Measurements from ENCODE around the gene KCNJ15. TPM values are rescaled to one million over a fixed set of nuclear protein-coding genes. Genes with fewer than 3 reads are reported as not detected.

The KCNJ15 gene
- total RNA-seq, 1 experiment from 2014 or later, result 0.16 TPM

DNA sequence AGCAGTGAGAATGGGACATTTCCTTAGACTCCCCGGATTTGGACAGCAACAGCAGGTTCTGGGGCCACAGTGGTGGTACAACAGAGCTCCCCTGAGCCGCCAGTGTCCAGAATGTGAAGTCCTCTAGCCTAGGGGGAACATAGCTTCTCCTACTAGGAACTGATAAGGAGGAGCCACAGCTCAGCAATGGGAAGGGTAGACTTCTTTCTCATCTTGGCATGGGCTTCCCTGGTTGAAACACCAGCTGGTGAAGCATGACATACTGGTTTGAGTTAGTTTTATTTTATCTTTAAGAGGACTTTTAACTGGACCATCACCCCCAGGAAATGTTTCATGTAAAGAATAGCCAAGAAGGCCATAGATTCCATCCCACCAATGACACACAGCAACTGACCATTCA is 68.4 kb downstream of the KCNJ15 start:
- no peak for DNase-seq (ENCODE audit: low spot score)

DNA sequence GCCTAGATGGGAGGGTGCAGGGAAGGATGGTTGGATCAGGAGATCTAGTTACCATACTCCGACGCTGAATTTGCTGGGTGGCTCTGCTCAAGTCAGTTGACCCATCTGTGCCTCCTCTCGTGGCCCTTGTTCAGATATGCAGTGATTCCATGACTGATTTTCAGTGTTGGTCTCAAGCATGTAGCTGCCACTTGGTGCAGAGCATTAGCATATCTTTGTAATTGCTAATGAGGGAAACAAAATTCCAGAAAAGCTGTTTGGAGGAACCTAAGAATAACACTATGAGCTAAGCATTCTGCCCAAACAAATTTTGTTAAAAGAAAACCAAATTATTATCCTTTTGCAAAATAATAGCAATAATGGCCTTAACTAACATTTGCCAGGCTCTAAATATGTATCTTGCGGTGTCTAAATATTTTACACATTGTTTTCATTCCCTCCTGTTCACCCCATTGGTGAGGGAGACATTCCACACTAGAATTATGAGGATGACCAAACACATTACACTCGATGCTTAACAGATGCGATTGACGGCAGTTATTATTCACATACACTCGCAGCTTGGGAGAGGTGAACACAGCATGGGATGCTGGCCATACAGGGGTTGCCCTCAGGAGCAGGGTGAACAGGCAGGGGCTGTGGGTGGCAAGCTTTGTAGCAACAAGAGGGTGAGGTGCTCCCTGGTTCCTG is 69.1 kb downstream of the KCNJ15 start:
- no peak for DNase-seq (ENCODE audit: low spot score)

DNA sequence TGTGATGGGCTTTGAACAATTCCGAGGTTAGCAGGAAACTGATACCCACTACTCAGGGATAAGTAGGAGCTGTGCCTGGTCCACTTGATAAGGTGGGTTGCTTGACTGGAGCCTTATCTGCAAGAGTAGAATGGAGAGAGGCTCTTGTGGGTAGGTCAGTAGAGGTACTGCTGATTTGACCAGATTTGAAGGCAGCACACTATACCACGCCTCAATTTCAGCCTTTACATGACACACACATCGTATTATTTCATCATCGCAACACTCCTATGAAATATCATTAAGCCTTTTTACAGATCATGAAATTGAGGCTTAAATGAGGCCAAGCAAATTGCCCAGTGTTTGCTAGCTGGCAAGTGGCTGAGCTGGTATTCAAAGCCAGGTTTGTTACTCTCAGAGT is 69.6 kb downstream of the KCNJ15 start:
- DNase-seq (ENCODE audit: low spot score), result no peak

DNA sequence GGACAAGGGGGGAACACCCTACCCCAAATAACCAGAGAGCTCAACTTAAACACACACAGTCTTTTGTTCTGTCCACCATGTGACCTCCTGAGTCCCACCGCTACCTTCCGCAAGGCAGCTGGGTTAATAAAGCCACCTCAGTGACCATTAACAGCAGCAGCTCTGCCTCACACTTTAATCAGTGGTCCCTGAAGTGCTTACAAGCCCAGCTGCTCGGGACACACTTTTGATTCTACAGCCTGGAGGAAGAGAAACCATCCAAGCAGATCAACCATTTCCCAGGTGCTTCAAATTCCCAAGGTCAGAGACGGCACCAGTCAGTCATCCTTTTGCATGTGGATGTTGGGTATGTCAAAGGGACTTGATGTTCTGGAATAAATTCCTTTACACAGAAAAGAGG is 70.1 kb downstream of the KCNJ15 start:
- no peak for DNase-seq (ENCODE audit: low spot score)

DNA sequence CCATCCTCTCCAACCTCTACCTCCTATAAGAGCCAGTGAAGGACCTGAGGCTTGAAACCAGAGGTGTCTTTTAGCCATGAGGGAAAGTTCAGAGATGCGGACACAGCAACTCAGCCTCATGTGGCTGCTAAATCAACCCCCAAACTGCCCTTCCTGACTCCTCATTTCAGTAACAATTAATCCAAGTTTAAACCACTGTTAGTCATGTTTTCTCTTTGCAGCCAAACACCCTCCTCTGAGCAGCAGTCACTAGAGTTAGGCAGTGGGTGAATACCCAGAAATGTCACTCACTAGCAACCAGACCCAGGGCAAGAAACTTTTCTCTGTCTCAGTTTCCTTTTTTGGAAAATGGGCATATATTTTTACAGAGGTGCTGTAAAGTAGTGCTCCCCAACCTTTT is 71.2 kb downstream of the KCNJ15 start:
- DNase-seq (ENCODE audit: low spot score), result no peak

DNA sequence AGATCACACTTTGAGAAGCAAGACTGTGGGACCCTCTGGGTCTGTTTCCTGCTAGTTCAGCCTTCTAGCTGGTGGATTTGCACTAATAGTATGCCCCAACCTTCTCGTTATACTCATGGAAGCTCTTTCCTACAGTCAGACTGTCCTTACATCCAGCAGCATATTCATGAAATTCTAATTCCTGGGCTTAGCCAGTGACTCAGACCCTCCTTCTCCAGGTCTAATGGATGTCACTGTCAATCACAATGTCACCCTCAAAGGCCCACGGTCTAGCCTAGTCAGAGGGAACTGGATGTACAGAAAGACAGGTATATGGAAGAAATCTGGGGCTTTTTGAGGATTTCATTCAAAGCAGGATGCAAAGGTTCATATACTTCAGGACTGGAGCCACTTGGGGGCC is 72.4 kb downstream of the KCNJ15 start:
- DNase-seq (ENCODE audit: low spot score), result no peak

DNA sequence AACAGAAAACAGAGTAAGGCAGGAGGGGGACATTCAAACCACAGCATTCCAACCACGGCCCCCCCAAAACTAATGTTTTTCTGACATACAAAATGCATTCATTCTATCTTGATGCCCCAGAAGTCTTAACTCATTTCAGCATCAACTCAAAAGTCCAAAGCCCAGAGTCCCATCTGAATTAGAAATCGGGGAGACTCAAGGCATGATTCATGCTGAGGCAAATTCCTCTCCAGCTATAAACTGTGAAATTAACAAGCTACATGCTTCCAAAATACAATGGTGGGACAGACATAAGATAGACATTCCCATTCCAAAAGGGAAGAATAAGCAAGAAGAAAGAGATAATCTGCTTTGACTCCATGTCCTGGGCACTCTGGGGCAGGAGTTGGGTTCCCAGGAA is 73.9 kb downstream of the KCNJ15 start:
- DNase-seq (ENCODE audit: low spot score), result no peak

DNA sequence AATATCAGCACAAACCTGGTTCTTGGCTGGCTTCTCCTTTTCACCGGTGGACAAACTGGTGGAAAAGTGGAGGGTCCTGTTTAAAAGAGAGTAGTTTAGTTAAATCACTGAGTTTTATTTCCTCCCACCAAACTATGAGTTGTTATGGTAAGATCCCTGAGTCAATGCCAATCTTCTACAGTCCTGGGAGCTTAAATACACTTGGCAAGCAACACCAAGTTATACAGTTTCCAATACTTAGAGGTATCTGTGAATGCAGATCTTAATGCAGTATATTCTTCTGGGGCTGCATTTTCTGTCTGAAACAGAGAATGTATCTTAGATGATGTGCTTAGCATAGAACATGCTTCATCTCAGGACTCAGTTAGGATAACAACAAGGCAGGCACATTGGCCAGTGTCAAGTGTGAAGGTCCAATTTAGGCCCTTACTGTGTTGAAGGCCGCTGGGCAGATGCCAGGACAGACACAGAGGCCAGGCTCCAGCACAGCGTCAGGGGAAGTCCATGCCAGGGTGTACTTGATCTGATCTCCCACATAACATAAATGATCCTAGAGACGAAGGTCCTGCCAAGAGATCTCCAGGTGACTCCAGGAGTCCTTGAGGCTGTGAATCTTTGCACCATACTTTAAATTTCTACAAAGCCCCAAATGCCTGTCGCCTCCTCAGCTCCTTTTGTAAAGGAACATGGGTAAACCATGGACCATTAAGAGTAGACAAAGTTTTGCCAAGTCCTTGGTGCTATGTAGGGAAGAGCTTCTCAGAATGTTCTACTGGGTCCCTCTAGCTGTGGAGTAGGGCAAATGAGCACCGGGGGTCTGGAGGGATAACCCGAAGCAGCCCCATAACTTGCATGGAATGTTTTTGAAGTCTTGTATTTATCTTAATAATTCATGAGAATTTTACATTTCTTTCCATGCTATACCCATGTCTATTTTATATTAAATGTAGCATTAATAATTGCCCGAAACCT is 76.8 kb downstream of the KCNJ15 start:
- no peak for DNase-seq (ENCODE audit: low spot score)

DNA sequence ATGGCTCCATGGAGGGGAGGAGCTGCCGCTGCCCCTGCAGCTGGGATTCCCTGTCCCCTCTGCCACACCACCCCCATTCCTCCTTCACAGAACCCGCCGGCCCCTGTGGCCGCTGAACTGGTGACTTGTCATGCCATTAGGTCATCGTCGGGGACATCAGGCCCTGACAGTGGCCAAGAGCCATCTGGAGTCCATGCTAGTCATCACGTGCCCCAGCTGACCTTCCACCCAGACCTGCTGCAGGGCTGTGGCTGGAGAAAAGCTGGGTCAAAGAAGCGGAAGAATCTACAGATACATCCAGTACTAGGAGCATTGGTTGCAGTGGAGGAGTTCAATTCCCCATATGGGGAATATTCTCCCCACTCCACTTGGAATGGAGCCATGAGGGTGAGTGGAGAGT is 78.1 kb downstream of the KCNJ15 start:
- DNase-seq (ENCODE audit: low spot score), result no peak

DNA sequence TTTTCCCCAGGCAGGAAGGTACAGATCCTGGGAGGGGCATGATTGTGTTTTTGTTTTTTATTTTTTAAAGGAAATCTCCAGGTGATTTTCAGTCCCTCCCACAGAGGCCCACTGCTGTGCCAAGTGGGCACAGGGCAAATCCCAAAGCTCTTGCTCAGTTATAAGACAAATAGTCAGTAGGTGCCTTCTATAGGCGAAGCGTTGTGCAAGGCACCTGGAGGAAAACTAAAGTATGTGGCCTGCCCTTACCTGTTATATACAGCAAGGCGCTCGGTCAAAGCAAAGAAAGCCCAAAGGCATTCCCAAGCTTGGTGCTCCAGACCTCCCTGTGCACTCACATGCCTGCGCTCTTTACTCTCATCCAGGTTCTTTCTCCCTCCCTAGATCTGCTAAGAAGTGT is 81.0 kb downstream of the KCNJ15 start:
- DNase-seq (ENCODE audit: low spot score), result no peak

DNA sequence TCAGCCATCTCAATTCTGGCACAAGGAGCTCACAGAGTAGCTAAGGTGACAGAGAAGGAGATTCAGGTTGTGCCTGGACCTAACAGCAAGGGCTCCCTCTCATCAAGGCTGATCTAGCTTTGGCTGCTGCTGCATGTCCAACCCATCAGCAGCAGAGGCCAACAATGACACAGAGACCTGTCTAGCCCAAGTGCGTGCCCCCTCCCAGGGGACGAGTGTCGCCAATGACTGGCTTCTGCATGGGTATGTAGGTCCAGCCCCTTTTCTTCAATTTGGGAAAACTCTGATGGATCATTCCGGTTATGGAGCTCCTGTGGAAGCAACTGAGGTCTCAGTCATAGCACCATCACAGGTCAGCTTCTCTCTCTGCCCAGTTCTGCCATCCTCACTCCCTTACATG is 83.3 kb downstream of the KCNJ15 start:
- DNase-seq (ENCODE audit: low spot score), result no peak

DNA sequence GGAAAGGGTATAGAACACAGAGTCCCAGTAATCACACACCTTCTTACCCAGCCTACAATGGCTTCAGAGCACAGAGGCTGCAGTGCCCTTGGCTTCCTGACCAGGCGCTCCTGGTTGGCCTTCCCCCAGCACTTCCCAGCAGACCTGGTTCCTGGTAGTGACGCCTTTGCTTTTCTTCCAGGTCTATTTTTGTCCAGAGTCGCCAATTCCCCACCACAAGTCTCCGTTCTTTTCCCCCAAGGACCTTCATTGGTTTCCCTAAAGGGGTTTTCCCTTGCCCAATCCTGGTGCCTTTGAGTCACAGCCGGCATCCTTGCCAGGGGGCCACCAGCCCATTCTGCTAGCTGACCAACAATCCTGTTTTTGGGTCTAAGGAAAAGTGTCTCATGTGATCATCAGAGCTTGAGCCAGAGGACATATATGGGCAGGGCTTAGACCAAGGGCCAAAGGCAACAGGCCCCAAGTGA is 84.8 kb downstream of the KCNJ15 start:
- DNase-seq (ENCODE audit: low spot score), result no peak

DNA sequence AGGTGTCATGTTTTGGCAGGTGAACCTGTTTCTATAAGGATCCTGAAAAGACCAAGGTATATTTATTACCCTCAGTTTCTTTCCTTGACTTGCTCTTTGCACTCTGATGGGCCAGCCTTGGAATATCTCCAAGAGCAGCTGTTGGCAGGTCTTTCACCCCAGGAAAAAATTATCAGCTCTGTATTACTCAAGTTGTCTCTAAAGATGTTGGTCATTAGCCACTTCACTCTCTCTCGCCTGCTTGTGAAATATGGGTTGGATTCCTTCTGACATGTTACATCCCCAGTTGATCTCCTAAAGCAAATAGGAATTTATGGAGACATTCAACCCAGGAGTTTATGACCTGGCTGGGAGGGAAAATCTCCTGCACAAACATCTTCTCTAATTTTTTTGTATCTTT is 85.9 kb downstream of the KCNJ15 start:
- DNase-seq (ENCODE audit: low spot score), result no peak

DNA sequence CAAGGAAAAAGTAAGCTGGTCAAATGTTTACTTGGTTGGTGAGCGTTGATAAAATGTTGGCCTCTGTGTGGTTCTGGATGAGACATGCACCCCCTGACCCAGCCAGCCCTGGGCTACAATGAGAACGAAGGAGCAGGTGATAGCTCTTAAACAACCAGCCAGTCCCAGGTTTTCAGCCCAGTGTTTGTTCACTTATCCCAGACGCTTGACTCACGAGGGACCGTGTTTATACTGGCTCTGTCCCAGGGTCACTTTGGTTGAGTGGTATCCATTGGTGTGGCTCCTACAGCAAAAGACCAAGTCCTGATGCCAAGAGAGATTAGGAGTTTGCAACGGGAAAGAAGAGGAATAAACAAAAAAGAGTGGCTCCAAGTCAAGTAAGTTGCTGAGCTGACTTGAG is 86.9 kb downstream of the KCNJ15 start:
- DNase-seq (ENCODE audit: low spot score), result peak; percentile 86

DNA sequence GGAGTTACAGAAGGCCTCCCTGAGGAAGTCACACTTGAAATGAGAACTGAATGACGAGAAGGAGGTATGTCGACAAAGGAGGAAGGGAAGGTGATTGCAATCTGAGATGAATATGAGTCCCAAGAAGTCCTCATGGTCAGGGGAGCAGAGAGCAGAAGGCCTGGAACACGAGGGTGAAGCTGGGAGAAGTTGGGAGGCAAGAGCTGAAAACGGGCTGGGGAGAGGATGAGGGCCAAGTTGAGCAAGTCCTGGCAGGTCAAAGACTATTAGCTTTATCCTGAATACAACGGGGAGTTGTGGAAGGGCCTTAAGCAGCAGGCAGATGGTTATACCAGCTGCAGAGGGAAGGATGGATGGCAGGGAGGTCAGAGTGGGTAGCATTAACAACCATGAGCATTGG is 89.5 kb downstream of the KCNJ15 start:
- no peak for DNase-seq (ENCODE audit: low spot score)

DNA sequence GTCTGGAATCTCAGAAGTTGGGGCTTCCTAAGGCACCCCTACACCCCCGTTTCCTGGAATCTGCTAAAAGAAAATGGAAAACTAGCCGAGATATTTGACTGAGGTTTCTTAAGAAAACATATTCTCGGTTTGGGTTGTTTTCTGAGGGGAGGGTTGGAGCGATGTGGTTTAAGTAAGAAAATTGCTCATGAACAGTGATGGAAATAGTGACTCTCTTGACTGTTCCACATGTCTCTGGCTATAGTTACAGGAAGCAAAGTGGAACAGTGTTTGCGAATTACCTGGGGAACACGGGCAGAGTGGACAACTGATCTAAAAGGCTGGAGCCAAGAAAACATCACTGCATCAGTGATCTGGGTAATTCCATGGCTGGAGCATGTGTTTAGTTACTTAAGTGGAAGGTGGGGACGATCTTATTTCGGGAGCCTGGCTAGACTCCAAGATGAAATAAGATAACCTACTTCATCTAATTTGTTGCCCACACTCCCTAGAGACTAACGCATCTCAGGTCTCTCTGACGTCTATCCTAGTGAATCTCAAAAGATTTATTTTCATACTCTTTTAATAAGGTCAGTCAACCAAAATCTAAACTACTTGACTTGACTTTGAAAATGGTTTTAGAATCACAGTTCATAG is 92.4 kb downstream of the KCNJ15 start:
- peak; percentile 31 for DNase-seq (ENCODE audit: low spot score)

DNA sequence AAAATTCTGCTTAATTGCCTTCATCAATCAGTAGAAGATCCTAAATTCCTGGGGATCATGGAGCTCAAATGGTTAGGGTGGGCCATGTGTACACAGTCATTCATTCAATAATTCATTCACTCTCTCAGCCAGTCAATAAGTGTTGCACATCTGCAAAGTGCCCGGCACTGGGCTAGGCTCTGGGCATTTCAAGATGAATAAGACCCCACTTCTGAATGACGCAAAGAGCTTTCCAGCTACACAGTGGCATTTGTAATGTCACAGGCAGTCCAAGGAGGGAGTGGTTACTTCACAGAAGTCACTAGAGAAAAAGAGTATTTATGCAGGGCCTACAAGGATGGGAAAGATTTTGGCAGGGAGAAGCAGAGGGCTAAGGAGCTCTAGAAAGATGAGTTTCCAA is 93.2 kb downstream of the KCNJ15 start:
- no peak for DNase-seq (ENCODE audit: low spot score)

DNA sequence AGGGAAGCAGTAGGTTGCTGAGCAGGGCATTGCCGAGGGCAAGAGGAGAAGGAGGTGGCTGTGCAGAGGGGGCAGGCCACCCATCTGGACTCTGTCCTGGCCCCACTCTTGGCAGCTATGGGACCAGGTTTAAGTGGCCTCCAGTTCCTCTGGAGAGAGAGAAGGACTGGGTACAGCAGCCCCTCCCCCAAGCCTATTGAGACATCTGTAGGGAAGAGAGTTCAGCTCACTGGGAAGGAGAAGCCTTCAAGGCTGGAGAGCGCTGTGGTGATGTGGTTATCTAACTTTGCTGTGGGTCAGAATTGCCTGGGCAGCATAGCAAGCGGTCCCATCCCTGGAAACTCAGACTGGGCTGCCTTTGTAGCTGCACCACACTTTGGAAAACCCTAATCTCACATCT is 93.9 kb downstream of the KCNJ15 start:
- DNase-seq (ENCODE audit: low spot score), result no peak

DNA sequence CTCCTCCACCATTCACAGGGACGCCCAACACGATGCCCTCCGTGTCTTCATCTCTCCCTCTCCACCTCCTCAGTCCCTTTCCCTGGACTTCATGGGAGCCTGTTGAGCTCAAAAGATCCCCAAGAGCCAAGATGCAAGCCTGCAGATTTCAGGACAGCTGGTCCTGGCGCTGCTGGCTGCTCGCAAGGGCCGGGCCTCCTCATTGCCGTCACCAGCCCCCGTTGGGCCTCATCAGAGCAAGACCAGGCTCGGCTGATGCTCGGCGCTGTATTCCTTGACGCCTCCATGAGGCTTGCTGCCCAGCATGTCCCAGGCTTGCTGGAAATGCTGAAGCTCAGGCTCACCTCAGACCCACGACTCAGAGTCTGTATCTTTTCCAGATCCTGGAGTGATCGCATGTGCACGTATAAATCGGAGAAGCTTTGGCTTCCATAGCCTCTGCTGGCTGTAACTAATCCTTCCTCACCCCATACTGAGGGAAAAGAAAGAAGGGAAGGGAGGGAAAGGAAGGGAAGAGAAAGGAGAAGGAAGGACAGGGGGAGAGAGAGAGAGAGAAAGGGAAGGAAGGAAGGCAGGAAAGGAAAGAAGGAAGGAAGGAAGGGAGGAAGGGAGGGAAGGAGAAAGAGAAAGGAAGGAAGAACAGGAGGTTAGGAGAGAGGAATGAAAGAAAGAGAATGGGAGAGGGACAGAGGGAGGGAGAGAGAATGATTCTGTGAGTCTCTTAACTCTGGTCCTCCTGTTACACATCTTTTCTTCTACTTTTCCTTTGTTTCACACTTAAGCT is 94.6 kb downstream of the KCNJ15 start:
- no peak for DNase-seq (ENCODE audit: low spot score)

DNA sequence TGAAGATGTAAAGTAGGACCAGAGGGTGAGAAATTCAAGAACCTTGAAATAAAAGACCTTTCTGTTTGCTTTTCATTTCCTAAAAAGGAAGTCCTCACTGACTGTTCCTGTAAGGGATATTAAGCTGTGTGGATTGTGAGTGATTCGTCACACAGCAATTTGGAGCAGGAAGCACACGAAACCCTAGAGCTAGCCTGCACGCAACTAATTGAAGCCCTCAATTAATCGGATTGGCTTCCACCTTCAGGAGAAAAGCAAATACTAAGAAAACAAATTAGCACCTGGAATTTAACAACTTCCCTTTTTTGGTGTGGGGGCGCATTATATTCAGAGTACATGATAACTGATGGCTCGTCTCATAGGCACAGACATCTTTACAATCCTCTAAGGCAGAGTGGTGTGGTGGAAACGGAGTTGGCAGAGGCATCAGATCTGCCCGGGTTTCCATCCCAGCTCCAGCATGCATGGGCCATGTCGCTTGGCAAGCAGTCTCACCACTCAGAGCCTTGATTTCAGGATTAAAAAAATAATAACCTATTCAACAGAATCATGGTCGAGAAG is 95.2 kb downstream of the KCNJ15 start:
- peak; percentile 74 for DNase-seq (ENCODE audit: low spot score)

DNA sequence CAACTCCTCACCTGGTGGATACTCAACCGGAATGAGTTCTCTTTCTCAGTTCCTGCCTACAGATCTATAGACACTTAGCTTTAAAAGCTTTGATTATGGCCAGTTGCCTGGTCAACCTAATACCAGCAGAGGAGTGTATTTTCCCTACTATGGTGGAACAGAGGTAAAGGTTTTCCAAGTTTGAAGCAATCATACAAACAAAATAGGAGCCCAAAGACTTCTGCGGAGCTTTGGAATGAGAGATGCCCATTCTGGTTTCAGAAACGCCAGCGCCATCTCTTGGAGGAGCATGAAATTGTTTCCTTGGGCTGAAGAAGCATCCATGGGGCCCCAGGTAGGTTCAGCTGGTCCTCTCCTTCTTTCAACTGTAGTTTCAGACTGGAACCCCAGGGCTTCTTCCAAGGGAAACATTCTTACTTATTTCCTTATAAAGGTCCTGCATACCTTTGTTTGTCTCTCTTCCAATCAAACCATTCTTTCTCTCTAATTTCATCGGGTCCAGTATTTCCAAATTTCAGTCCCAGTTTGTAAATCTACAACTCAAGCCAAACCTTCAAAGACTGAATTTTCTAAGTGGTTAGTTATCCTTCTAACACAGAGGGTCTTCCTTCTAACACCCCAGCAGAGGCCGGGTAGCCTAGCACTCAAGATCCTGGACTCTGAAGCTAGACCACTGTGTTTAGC is 95.9 kb downstream of the KCNJ15 start:
- peak; percentile 74 for DNase-seq (ENCODE audit: low spot score)

Data from A172 (cell line).